HFF-Myc (cell line): Measurements from ENCODE around the gene BCORL1.

ENCODE experiments used
- DNase-seq: peaks from one replicate; pipeline ENCODE4 v3.0.0-alpha.2; 2011; ENCODE audit warnings: low read depth; ENCODE audit errors: extremely low read depth
- H3K4me3 ChIP-seq: replicated peaks from 2 replicates; pipeline ENCODE4 v1.5.1; 2011; ENCODE audit warnings: low read depth, mild to moderate bottlenecking, control low read depth, low read length
- TF ChIP-seq, protein P1 (sequence below): IDR thresholded peaks from 2 replicates; pipeline ENCODE4 v1.5.1; 2012; ENCODE audit warnings: mild to moderate bottlenecking, low read depth, low read length, control low read depth; ENCODE audit errors: missing control alignments

The BCORL1 gene

DNA sequence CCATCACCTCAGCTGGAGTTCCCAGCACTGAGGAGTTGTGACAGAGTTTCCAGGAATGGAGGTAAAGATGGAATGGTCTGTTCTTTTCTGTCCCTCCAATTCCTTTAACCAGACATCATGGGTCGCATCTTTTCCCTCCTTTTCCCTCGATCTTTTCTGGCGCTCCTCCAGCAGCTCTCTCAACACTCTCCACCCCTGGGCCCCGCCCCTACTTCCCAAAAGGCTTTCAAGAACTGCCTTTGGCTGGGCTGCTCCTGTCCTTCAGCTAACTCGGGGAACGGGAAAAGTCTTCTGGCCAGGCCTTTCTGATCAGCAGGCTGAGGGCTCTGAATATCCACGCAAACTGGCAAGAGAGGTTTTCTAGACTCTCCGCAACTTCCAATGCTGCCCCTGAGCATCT, 42.4 kb upstream of the BCORL1 start:
- no peak for DNase-seq
- TF ChIP-seq, protein P1, sequence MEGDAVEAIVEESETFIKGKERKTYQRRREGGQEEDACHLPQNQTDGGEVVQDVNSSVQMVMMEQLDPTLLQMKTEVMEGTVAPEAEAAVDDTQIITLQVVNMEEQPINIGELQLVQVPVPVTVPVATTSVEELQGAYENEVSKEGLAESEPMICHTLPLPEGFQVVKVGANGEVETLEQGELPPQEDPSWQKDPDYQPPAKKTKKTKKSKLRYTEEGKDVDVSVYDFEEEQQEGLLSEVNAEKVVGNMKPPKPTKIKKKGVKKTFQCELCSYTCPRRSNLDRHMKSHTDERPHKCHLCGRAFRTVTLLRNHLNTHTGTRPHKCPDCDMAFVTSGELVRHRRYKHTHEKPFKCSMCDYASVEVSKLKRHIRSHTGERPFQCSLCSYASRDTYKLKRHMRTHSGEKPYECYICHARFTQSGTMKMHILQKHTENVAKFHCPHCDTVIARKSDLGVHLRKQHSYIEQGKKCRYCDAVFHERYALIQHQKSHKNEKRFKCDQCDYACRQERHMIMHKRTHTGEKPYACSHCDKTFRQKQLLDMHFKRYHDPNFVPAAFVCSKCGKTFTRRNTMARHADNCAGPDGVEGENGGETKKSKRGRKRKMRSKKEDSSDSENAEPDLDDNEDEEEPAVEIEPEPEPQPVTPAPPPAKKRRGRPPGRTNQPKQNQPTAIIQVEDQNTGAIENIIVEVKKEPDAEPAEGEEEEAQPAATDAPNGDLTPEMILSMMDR = no peak
- H3K4me3 ChIP-seq = no peak overlapping the region

DNA sequence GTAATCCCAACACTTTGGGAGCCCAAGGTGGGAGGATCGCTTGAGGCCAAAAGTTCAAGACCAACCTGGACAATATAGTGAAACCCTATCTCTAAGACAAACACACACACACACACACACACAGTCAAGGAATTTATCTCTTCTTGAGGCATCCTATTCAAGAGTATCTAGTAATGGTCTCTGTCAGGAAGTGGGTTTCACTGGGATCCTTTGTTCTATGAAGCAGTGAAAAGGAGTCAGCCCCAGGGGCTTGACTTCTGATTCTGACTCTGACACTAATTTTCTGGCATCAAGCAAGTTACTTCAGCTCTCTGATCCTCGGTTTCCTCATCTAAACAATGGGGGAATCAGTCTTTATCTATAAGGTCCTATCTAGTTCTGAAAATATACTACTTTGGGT, 41.7 kb upstream of the BCORL1 start:
- TF ChIP-seq, protein P1 = no peak
- H3K4me3 ChIP-seq = no peak overlapping the region

DNA sequence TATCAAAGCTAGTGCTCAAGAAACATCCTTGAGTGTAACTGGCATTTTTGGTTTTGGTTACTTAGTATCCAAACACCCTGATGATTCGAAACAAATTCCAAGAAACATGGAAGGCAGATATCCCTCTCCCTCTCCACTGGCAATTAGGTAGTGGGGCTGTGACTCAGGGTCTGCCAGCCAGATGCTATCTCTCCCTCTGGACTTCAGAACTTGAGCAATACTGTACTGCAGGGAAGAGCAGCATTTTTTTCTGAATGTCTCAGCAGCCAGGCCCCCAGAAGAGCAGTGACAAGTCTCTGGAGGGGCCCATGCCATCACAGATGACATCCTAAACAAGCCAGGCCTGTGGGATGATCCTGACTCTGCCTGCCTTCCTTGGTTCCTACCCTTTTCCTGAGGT, 37.3 kb upstream of the BCORL1 start:
- no peak overlapping the region for H3K4me3 ChIP-seq
- TF ChIP-seq, protein P1 = no peak
- no peak for DNase-seq

More for the DNA sequence above, 41.7 kb upstream of the BCORL1 start:
- no peak for DNase-seq

DNA sequence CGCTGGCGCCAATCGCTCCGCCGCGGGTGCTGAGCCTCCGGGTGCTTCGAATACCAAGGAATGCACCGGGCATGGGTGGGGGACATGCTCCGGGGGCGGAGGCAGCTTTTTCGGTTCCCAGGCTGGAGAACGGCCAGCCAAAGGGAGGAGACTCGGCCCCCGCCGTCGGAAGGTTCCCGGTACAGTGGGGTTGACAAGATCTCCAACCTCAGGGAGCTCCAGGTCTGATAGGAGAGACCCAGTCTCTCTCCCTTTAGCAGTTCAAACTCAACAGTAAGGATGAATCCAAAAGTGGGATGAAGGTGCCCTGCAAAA, 29.1 kb upstream of the BCORL1 start:
- no peak overlapping the region for H3K4me3 ChIP-seq
- DNase-seq = no peak
- TF ChIP-seq, protein P1 = no peak

DNA sequence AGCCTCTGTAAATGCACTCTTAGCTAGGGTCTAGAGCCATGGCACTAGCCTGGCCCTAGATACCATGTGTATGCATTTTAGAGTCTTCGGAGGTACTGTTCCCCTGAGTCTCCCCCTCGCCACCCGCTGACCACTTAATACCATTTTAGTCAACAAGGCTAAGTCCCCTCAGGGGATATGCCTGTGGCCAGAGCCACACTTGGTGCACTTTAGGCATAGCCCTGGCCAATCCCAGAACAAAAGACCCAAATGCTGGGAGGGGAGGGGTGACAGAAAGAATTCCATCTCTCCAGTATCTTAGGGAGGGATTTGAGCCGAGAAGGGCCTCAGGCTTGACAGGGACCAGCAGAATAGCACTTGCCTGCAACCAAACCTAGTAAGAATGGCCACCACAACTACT, 28.6 kb upstream of the BCORL1 start:
- TF ChIP-seq, protein P1 = no peak
- DNase-seq = no peak
- no peak overlapping the region for H3K4me3 ChIP-seq

DNA sequence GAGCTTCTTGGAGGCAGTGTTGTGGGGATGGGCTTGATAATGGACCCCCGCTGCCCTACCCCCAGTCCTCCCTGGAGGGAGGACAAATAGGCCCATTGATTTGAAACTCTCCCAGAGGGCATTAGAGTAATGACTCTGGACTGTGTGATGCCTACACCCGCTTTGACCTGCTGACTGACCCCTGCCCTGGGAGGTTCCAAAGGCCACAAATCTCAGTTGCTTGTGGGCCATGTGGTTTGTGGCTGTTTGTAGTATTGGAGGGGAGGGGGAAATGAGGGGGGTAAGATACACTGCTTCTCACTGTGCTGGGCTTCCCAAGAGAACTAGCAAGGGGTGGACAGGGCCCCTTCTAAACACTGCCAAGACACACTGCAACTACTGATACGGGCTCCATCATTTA, 27.6 kb upstream of the BCORL1 start:
- TF ChIP-seq, protein P1 = no peak
- H3K4me3 ChIP-seq = no peak overlapping the region
- no peak for DNase-seq

DNA sequence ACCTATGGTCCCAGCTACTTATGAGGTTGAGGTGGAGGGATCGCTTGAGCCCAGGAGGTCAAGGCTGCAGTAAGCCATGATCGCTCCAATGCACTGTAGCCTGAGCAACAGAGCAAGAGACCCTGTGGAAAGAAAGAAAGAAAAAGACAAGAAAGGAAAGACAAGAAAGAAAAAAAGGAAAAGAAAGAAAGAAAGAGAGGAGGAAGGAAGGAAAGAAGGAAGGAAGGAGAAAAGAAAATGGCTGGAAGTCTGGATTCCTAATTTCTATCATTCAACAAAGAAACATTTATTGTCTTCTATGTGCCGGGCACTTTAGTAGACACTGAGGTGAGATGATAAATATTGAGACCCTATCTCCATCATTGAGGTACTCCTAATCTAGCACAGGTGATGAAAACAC, 26.8 kb upstream of the BCORL1 start:
- DNase-seq = no peak
- TF ChIP-seq, protein P1 = no peak

More for the DNA sequence above, 26.8 kb upstream of the BCORL1 start:
- no peak overlapping the region for H3K4me3 ChIP-seq
